Measurements from ENCODE around the gene ITGA4. TPM values are rescaled to one million over a fixed set of nuclear protein-coding genes. Genes with fewer than 3 reads are reported as not detected.

ITGA4 gene
- polyA plus RNA-seq, 2 of the 4 experiments (the other 2 are of a cell fraction): 1.7 to 2.5 TPM

DNA sequence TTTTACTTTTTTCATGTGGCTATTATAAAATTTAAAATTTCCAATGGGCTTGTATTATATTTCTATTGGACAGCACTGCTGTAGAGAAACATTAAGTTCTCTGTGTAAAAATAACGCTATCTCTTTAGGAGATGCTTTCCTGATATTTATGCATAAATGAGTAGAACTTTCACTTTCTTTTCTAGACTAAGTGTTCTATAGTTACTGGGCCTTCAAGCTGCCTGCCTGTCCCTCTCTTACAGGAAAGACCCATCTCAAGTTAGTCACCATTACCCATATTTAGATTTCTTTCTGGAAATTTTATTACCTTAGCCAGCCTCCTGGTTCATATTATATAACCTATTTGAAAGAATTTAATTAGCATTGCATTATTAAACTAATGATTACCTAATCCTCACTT, 4.8 kb downstream of the ITGA4 start:
- ATAC-seq: no peak
- no peaks in the 10 kb centered on the region for H3K4me1 ChIP-seq
- no peak overlapping the region for H3K4me2 ChIP-seq
- ChIA-PET CTCF (no interaction called here), POLR2A (no interaction called here)
- WGBS (ENCODE audit: missing lambda C conversion rate): 52% methylated on average over 1 of the region's 1 CpG
- TF ChIP-seq PHF8 (IDR thresholded peaks at IDR 0.05; ENCODE audit: borderline replicate concordance, low read depth) (no peak), POLR2A (IDR thresholded peaks at IDR 0.05; ENCODE audit: low read length) (no peak), EP300 (IDR thresholded peaks at IDR 0.05) (no peak), NFE2L2 (conservative IDR thresholded peaks at IDR 0.05; ENCODE audit: low read length) (no peak), CEBPB (IDR thresholded peaks at IDR 0.05) (no peak), FOSL2 (IDR thresholded peaks at IDR 0.05) (no peak), FOSL2 (CRISPR knock-in tag; IDR thresholded peaks at IDR 0.05) (no peak), CHD4 (IDR thresholded peaks at IDR 0.05; ENCODE audit: borderline replicate concordance) (no peak), BHLHE40 (IDR thresholded peaks at IDR 0.05; ENCODE audit: low read depth, low read length) (no peak), MYC (IDR thresholded peaks at IDR 0.05; ENCODE audit: borderline replicate concordance, low read length) (no peak), CBX2 (IDR thresholded peaks at IDR 0.05; ENCODE audit: borderline replicate concordance, low read depth) (no peak), ZSCAN20 (CRISPR knock-in tag; IDR thresholded peaks at IDR 0.05) (no peak), JUNB (IDR thresholded peaks at IDR 0.05) (no peak), JUN (IDR thresholded peaks at IDR 0.05) (no peak)
- TF ChIP-seq, protein P1, sequence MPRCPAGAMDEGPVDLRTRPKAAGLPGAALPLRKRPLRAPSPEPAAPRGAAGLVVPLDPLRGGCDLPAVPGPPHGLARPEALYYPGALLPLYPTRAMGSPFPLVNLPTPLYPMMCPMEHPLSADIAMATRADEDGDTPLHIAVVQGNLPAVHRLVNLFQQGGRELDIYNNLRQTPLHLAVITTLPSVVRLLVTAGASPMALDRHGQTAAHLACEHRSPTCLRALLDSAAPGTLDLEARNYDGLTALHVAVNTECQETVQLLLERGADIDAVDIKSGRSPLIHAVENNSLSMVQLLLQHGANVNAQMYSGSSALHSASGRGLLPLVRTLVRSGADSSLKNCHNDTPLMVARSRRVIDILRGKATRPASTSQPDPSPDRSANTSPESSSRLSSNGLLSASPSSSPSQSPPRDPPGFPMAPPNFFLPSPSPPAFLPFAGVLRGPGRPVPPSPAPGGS (IDR thresholded peaks at IDR 0.05): no peak
- TF ChIP-seq, protein P2, sequence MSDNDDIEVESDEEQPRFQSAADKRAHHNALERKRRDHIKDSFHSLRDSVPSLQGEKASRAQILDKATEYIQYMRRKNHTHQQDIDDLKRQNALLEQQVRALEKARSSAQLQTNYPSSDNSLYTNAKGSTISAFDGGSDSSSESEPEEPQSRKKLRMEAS (IDR thresholded peaks at IDR 0.05): no peak
- TF ChIP-seq, protein P3, sequence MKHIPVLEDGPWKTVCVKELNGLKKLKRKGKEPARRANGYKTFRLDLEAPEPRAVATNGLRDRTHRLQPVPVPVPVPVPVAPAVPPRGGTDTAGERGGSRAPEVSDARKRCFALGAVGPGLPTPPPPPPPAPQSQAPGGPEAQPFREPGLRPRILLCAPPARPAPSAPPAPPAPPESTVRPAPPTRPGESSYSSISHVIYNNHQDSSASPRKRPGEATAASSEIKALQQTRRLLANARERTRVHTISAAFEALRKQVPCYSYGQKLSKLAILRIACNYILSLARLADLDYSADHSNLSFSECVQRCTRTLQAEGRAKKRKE (CRISPR knock-in tag; IDR thresholded peaks at IDR 0.05; ENCODE audit: low read depth): no peak
- no peak overlapping the region for H3K27ac ChIP-seq
- no peak overlapping the region for H3K4me3 ChIP-seq
- FAIRE-seq: no peak
- no peak for DNase-seq (ENCODE audit: low read depth in 1 of 2, low spot score in 1 of 2)
- no peaks in the 10 kb centered on the region for H3K9me3 ChIP-seq

DNA sequence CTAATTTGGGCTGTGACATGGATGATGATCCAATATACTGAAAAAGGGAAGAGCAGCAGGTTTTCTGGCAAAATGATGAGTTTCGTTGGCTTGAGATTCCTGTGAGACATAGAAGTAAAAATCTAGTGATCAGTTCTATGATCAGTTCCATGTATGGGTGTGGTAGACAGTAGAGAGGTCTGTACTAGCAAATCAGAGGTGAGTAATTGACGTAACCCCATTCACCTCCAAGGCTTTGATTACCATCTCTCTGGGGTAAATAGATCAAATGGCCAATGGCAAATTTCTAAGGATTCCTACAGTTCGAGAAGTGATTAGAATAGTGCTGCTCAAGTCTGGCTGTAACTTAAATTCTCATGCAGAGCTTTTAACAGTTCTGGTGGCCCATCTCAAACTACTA, 6.4 kb downstream of the ITGA4 start:
- no peak for TF ChIP-seq POLR2A (IDR thresholded peaks at IDR 0.05; ENCODE audit: low read length)
- no peak for TF ChIP-seq CBX2 (IDR thresholded peaks at IDR 0.05; ENCODE audit: borderline replicate concordance, low read depth)
- TF ChIP-seq TP53 (CRISPR knock-in tag; IDR thresholded peaks at IDR 0.05): no peak
- TF ChIP-seq HEYL (CRISPR knock-in tag; IDR thresholded peaks at IDR 0.05): no peak
- TF ChIP-seq POLR2AphosphoS2 (conservative IDR thresholded peaks at IDR 0.05; ENCODE audit: low read length): no peak
- TF ChIP-seq ZFP36 (IDR thresholded peaks at IDR 0.05; ENCODE audit: borderline replicate concordance, partially characterized antibody): no peak
- TF ChIP-seq ESRRA (IDR thresholded peaks at IDR 0.05; ENCODE audit: borderline replicate concordance, low read length): no peak
- no peak for TF ChIP-seq TFCP2L1 (CRISPR knock-in tag; IDR thresholded peaks at IDR 0.05)
- TF ChIP-seq CEBPB (IDR thresholded peaks at IDR 0.05): no peak
- TF ChIP-seq RNF2 (IDR thresholded peaks at IDR 0.05; ENCODE audit: borderline replicate concordance, low read depth): no peak
- no peak for ATAC-seq
- DNase-seq (ENCODE audit: low read depth in 1 of 2, low spot score in 1 of 2): no peak
- Histone ChIP-seq H3K4me3 (no peak overlapping the region), H3K4me2 (no peak overlapping the region), H3K9me3 (no peaks in the 10 kb centered on the region), H3K4me1 (no peaks in the 10 kb centered on the region), H3K27ac (no peak overlapping the region)
- ChIA-PET POLR2A (no interaction called here), CTCF (interaction anchor here (1.3 kb wide), 1 partner anchor 359 kb away, joined by 5 read pairs; no protein-coding TSS in a partner anchor)
- 17% methylated on average over 3 of the region's 3 CpGs for WGBS (ENCODE audit: missing lambda C conversion rate)
- FAIRE-seq: no peak

DNA sequence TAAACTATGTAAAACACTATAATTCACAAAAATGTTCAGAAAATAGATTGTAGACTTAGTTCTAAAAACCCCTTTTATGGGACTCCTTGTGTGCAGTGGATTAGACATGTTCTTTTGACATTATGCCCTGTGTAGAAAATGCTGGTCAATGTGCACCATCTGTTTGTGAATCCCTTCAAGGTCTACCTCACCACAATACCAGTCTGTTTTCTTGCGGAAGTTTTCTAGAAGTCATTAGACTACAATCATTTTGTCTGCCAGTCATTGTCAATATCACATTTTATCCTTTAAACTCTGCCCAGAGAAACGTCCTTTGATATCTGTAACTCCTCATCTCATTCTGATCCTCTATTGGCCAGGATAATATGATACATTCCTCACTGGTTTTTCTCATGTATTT, 7.8 kb downstream of the ITGA4 start:
- CTCF ChIA-PET: interaction anchor here (1.3 kb wide), 1 partner anchor 360 kb away, joined by 5 read pairs; no protein-coding TSS in a partner anchor
- ATAC-seq: no peak
- no peak for DNase-seq (ENCODE audit: low read depth in 1 of 2, low spot score in 1 of 2)
- H3K9me3 ChIP-seq: no peaks in the 10 kb centered on the region
- no peak overlapping the region for H3K4me2 ChIP-seq
- H3K4me3 ChIP-seq: no peak overlapping the region
- H3K4me1 ChIP-seq: no peaks in the 10 kb centered on the region
- WGBS (ENCODE audit: missing lambda C conversion rate): 57% methylated on average over 2 of the region's 2 CpGs
- no peak overlapping the region for H3K27ac ChIP-seq
- POLR2A ChIA-PET: no interaction called here
- no peak for FAIRE-seq
- TF ChIP-seq TP53 (CRISPR knock-in tag; IDR thresholded peaks at IDR 0.05) (no peak), ESRRA (IDR thresholded peaks at IDR 0.05; ENCODE audit: borderline replicate concordance, low read length) (no peak), HOXA7 (CRISPR knock-in tag; IDR thresholded peaks at IDR 0.05) (no peak), ZC3H11A (IDR thresholded peaks at IDR 0.05) (no peak), PHF8 (IDR thresholded peaks at IDR 0.05; ENCODE audit: borderline replicate concordance, low read depth) (no peak), RCOR1 (IDR thresholded peaks at IDR 0.05; ENCODE audit: low read depth, low read length) (no peak), RARB (CRISPR knock-in tag; IDR thresholded peaks at IDR 0.05) (no peak), CBX2 (IDR thresholded peaks at IDR 0.05; ENCODE audit: borderline replicate concordance, low read depth) (no peak), CEBPB (IDR thresholded peaks at IDR 0.05) (no peak), FOXS1 (CRISPR knock-in tag; IDR thresholded peaks at IDR 0.05) (no peak), CHD2 (IDR thresholded peaks at IDR 0.05; ENCODE audit: low read length, partially characterized antibody) (no peak)
- TF ChIP-seq, protein P1 (IDR thresholded peaks at IDR 0.05): no peak
- TF ChIP-seq, protein P4, sequence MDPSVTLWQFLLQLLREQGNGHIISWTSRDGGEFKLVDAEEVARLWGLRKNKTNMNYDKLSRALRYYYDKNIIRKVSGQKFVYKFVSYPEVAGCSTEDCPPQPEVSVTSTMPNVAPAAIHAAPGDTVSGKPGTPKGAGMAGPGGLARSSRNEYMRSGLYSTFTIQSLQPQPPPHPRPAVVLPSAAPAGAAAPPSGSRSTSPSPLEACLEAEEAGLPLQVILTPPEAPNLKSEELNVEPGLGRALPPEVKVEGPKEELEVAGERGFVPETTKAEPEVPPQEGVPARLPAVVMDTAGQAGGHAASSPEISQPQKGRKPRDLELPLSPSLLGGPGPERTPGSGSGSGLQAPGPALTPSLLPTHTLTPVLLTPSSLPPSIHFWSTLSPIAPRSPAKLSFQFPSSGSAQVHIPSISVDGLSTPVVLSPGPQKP (IDR thresholded peaks at IDR 0.05; ENCODE audit: low read depth, low read length): no peak
- TF ChIP-seq, protein P5, sequence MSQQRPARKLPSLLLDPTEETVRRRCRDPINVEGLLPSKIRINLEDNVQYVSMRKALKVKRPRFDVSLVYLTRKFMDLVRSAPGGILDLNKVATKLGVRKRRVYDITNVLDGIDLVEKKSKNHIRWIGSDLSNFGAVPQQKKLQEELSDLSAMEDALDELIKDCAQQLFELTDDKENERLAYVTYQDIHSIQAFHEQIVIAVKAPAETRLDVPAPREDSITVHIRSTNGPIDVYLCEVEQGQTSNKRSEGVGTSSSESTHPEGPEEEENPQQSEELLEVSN (IDR thresholded peaks at IDR 0.05; ENCODE audit: borderline replicate concordance, low read depth): no peak

All from A549 (cell line).